Measurements from ENCODE around the gene LPO. TPM values are rescaled to one million over a fixed set of nuclear protein-coding genes. Genes with fewer than 3 reads are reported as not detected.

Gene LPO
- total and polyA plus RNA-seq, 2 donors, result not detected

DNA sequence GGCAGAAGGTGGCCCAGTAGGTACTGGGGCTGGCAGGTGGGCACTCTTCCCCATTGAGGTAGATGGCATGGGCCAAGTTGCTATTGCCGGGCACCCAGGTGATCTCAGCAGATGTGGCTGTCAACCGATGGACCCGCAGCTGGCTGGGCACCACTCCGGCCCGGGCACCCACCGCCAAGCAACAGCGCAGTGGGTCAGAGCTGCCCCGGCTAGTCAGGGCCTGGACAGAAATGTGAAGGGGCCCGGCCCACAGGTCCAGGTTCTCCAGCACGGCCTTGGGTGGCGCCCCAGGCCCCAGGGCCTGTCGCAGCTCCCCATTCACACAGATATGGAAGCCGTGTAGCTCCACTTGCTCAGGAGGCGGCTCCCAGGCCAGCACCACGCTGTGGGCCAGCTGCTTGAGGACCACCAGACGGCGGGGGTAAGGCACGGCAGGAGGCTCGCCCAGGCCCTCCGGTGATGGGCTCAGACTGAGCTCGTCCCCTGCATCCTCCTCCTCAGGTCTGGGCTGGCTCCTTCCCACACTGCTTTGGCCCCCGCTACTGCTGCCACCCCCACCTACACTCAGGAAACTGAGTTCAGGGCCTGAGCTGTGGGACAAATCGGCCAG, 73.7 kb downstream of the LPO start:
- Histone ChIP-seq H3K36me3 (ENCODE audit: insufficient read depth) (no peaks in the 10 kb centered on the region), H3K4me3 (ENCODE audit: low read depth, low read length) (no peak overlapping the region), H3K4me1 (ENCODE audit: insufficient read depth) (no peaks in the 10 kb centered on the region), H3K27ac (ENCODE audit: low read depth) (no peak overlapping the region)
- no peak for DNase-seq (ENCODE audit: extremely low spot score)
- 89% methylated on average over 23 of the region's 23 CpGs for WGBS

DNA sequence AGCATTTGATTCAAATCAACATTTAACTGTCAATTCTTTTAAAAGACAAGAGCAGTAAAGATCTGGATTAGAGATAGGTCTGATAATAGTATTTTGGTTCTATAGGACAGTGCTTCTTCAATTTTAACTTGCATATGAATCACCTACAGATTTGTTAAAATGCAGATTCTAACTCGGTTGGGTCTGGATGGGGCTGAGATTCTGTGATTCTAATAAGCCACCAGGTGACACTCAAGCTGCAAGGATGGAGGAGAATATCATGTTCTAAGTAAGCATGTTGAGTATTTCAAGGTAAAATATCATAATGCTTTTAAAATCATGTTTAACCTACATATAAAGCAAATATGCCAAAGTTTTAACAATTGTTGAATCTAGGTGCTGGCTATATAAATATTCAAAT, 74.4 kb downstream of the LPO start:
- no peak for DNase-seq (ENCODE audit: extremely low spot score)
- Histone ChIP-seq H3K27ac (ENCODE audit: low read depth) (no peak overlapping the region), H3K4me1 (ENCODE audit: insufficient read depth) (no peaks in the 10 kb centered on the region), H3K36me3 (ENCODE audit: insufficient read depth) (no peaks in the 10 kb centered on the region), H3K4me3 (ENCODE audit: low read depth, low read length) (no peak overlapping the region)
- 49% methylated on average over 1 of the region's 1 CpG for WGBS

GRCh38 chr17:58313815-58314705, 75.7 kb downstream of the LPO start:
- no peaks in the 10 kb centered on the region for H3K4me1 ChIP-seq (ENCODE audit: insufficient read depth)
- no peak overlapping the region for H3K4me3 ChIP-seq (ENCODE audit: low read depth, low read length)
- no peak for DNase-seq (ENCODE audit: extremely low spot score)
- 68% methylated on average over 7 of the region's 7 CpGs for WGBS
- no peaks in the 10 kb centered on the region for H3K36me3 ChIP-seq (ENCODE audit: insufficient read depth)
- H3K27ac ChIP-seq (ENCODE audit: low read depth), result no peak overlapping the region

GRCh38 chr17:58314706-58315015, 76.3 kb downstream of the LPO start:
- H3K27ac ChIP-seq (ENCODE audit: low read depth), result no peak overlapping the region
- H3K36me3 ChIP-seq (ENCODE audit: insufficient read depth), result no peaks in the 10 kb centered on the region
- no peaks in the 10 kb centered on the region for H3K4me1 ChIP-seq (ENCODE audit: insufficient read depth)
- DNase-seq (ENCODE audit: extremely low spot score), result no peak
- WGBS, result 92% methylated on average over 6 of the region's 6 CpGs
- H3K4me3 ChIP-seq (ENCODE audit: low read depth, low read length), result no peak overlapping the region

- DNase-seq (ENCODE audit: extremely low spot score), result no peak
- H3K4me3 ChIP-seq (ENCODE audit: low read depth, low read length), result no peak overlapping the region
- 93% methylated on average over 6 of the region's 6 CpGs for WGBS
- H3K4me1 ChIP-seq (ENCODE audit: insufficient read depth), result no peaks in the 10 kb centered on the region
- no peak overlapping the region for H3K27ac ChIP-seq (ENCODE audit: low read depth)
- no peaks in the 10 kb centered on the region for H3K36me3 ChIP-seq (ENCODE audit: insufficient read depth)
These were observed 76.9 kb downstream of the LPO start for GRCh38 chr17:58315281-58315711.

DNA sequence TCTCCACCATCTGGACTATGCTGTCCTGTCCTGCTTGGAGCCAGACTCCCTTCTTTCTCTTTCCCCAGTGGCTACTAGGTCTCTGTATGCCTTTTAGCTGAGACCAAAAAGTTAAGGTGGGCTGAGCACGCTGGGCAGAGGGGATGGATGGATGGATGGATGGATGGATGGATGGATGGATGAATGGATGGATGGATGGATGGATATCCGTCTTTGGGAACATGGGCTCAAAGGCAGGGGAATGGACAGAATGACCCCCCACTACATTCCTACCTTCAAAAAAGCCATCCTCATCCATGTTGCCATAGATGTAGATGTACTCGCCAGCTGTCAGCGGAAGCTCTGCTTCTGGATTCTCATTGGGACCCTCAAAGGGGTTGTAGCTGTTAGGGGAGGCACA, 77.4 kb downstream of the LPO start:
- 95% methylated on average over 4 of the region's 4 CpGs for WGBS
- Histone ChIP-seq H3K4me1 (ENCODE audit: insufficient read depth) (no peaks in the 10 kb centered on the region), H3K27ac (ENCODE audit: low read depth) (no peak overlapping the region), H3K4me3 (ENCODE audit: low read depth, low read length) (no peak overlapping the region), H3K36me3 (ENCODE audit: insufficient read depth) (no peaks in the 10 kb centered on the region)
- no peak for DNase-seq (ENCODE audit: extremely low spot score)

- H3K27ac ChIP-seq (ENCODE audit: low read depth), result no peak overlapping the region
- WGBS, result 92% methylated on average over 8 of the region's 8 CpGs
- H3K4me1 ChIP-seq (ENCODE audit: insufficient read depth), result no peaks in the 10 kb centered on the region
- H3K4me3 ChIP-seq (ENCODE audit: low read depth, low read length), result no peak overlapping the region
- H3K36me3 ChIP-seq (ENCODE audit: insufficient read depth), result no peaks in the 10 kb centered on the region
- DNase-seq (ENCODE audit: extremely low spot score), result no peak
These were observed 78.0 kb downstream of the LPO start for GRCh38 chr17:58316260-58316960.

DNA sequence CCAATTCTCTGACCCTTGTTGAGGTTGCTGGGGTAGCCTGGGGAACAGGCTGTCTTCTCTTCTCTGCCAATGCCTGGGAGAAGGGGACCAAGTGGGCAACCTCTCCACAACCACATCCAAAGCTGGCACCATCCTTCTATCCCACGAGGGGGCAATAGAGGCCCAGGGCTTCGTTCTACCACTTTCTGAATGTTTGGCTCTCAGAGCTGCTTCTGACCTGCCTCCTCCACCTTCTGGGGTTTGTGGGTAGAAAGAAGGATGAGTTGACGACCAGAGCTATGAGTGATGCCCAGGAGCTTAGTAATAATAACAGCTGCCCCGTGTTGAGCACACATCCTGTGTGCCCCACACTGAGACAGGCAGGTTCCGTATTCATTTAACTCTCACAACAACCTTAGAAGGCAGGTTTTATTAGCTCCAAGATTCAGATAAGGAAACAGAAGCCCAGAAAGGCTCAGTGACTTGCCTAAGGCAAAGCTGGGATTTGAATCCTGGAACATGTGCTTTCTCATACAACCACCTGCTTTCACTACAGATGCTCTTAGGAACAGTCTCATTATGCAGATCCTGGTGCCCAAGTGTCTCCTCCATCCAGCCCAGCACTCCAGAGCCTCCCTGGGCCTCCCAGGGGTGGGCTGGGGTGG, 79.2 kb downstream of the LPO start:
- Histone ChIP-seq H3K4me1 (ENCODE audit: insufficient read depth) (no peaks in the 10 kb centered on the region), H3K36me3 (ENCODE audit: insufficient read depth) (no peaks in the 10 kb centered on the region), H3K27ac (ENCODE audit: low read depth) (no peak overlapping the region), H3K4me3 (ENCODE audit: low read depth, low read length) (no peak overlapping the region)
- 34% methylated on average over 5 of the region's 5 CpGs for WGBS
- no peak for DNase-seq (ENCODE audit: extremely low spot score)

GRCh38 chr17:58318065-58318481, 79.7 kb downstream of the LPO start:
- DNase-seq (ENCODE audit: extremely low spot score), result no peak
- no peaks in the 10 kb centered on the region for H3K36me3 ChIP-seq (ENCODE audit: insufficient read depth)
- 92% methylated on average over 9 of the region's 9 CpGs for WGBS
- H3K4me3 ChIP-seq (ENCODE audit: low read depth, low read length), result no peak overlapping the region
- H3K27ac ChIP-seq (ENCODE audit: low read depth), result no peak overlapping the region
- H3K4me1 ChIP-seq (ENCODE audit: insufficient read depth), result no peaks in the 10 kb centered on the region

Other genes with a start within 250 kb of the LPO start
- 317 TPM for gene SRSF1, start 231.3 kb upstream of the LPO start, total RNA-seq
- gene SRSF1, start 231.3 kb upstream of the LPO start, polyA plus RNA-seq, result 122 TPM
- gene DYNLL2, start 155.2 kb upstream of the LPO start, total RNA-seq, result 16.8 TPM
- gene DYNLL2, start 155.2 kb upstream of the LPO start, polyA plus RNA-seq, result 38.5 TPM
- not detected for gene OR4D1, start 90.2 kb upstream of the LPO start, total RNA-seq
- gene OR4D1, start 90.2 kb upstream of the LPO start, polyA plus RNA-seq, result not detected
- not detected for gene OR4D2, start 71.6 kb upstream of the LPO start, total RNA-seq
- gene OR4D2, start 71.6 kb upstream of the LPO start, polyA plus RNA-seq, result not detected
- gene EPX, start 45.9 kb upstream of the LPO start, total RNA-seq, result 0.11 TPM
- gene EPX, start 45.9 kb upstream of the LPO start, polyA plus RNA-seq, result not detected
- 14.0 TPM for gene MKS1, start 19.3 kb upstream of the LPO start, total RNA-seq
- gene MKS1, start 19.3 kb upstream of the LPO start, polyA plus RNA-seq, result 11.6 TPM
- 1.0 TPM for gene MPO, start 42.4 kb downstream of the LPO start, total RNA-seq
- gene MPO, start 42.4 kb downstream of the LPO start, polyA plus RNA-seq, result 0.30 TPM
- gene TSPOAP1, start 90.2 kb downstream of the LPO start, total RNA-seq, result 7.4 TPM
- 19.1 TPM for gene TSPOAP1, start 90.2 kb downstream of the LPO start, polyA plus RNA-seq
- gene SUPT4H1, start 113.6 kb downstream of the LPO start, total RNA-seq, result 41.9 TPM
- gene SUPT4H1, start 113.6 kb downstream of the LPO start, polyA plus RNA-seq, result 98.3 TPM
- 2.2 TPM for gene RNF43, start 178.9 kb downstream of the LPO start, total RNA-seq
- 1.2 TPM for gene RNF43, start 178.9 kb downstream of the LPO start, polyA plus RNA-seq
- 0.26 TPM for gene HSF5, start 249.8 kb downstream of the LPO start, total RNA-seq
- 0.03 TPM for gene HSF5, start 249.8 kb downstream of the LPO start, polyA plus RNA-seq

All from urinary bladder (tissue), 4 donors.